MG63 (cell line): ENCODE measurements around the gene BORCS6. TPM values are rescaled to one million over a fixed set of nuclear protein-coding genes. Genes with fewer than 3 reads are reported as not detected.

ENCODE experiments used
- DNase-seq: peaks from one replicate; pipeline ENCODE4 v3.0.0-alpha.2; 2020
- H3K27me3 ChIP-seq: fragments of 250-450 bp; sonication (Bioruptor Pico); 2 replicates; pipeline ENCODE4 v1.5.1; 2020; ENCODE audit warnings: mild to moderate bottlenecking, moderate library complexity
- H3K36me3 ChIP-seq: fragments of 250-450 bp; sonication (Bioruptor Pico); 2 replicates; pipeline ENCODE4 v1.5.1; 2020; ENCODE audit warnings: mild to moderate bottlenecking, moderate library complexity
- H3K4me3 ChIP-seq: fragments of 250-450 bp; sonication (Bioruptor Pico); 2 replicates; pipeline ENCODE4 v1.5.1; 2020; ENCODE audit warnings: mild to moderate bottlenecking, moderate library complexity
- H3K9me3 ChIP-seq: fragments of 250-450 bp; sonication (Bioruptor Pico); 2 replicates; pipeline ENCODE4 v1.5.1; 2020; ENCODE audit warnings: mild to moderate bottlenecking, moderate library complexity
- total RNA-seq: library from RNA; depleted of rRNA; stranded (reverse); fragments of >200 nt; shearing (Covaris generic); gene quantifications from 2 replicates; pipeline ENCODE4 v1.2.3, GENCODE V29; 2014; ENCODE audit warnings: low replicate concordance; rRNA removed

Gene BORCS6
- total RNA-seq, result 8.6 and 17.3 TPM in 2 replicates

DNA sequence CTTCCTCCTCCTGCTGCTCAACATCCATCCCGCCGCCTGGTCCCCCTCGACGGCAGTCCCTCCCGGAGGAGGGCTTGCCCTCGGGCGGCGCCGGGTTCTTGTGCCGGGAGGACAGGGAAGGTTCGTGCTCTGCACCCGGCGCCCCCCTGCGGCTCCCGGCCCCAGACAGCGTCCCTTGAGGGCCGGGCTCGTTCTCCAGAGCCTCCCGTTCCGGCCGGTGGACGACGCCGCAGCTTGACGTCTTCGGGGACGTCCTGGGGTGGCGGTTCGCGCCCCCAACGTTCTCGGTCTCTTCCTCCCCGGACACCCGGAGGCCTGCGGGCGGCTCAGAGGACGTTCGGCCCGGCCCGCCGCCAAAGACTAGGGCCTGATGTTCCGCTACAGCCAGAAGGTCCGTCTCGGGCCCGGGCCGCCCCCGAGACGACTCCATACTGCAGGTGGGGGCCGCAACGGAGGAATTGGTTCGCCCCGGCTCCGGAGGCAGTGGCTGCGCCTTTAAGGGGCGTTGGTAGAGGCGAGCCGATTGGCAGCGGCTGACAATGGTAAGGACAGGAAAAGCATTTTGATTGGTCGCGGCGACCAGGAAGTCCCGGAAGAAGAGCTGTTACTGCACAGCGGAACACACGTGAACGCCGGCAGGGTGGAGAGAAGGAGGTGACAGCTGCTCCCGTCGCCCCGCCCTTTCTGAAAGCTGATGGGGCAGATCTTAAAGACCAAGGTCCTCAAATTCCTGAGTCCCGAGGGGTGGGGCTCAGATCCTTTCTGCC, at the start of gene BORCS6:
TSS of gene BORCS6 (minus strand) at position 470 of the 767 bp plus-strand sequence. CDS start at position 430, 40 bp downstream.
- Histone ChIP-seq H3K4me3 (peak within 1 kb of the TSS; percentile 98), H3K9me3 (no peaks in the 10 kb centered on the region), H3K36me3 (no peaks in the 10 kb centered on the region; the same call in 1 of the 2 replicates), H3K27me3 (no peaks in the 10 kb centered on the region)
- peak; percentile 100 for DNase-seq

DNA sequence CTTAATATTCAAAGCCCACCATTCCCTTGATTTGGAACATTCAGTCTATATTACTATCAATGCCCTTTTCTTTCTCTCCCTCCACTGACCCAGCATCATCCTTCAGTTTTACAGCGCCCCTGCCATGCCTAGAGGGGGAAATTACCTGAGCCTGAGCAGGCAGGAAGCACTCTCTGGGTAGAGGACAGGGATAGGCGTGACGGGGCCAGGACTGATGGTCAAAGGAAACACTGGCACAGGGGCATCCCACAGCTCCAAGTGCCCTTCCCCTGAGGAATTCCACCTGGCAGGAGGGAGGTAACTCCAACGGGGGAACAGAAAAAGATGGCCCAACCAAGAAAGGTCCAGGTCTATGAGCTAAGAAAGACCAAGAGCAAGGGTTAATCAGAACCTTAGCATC, 47.9 kb upstream of the BORCS6 start:
- H3K36me3 ChIP-seq, result peaks cover 49% of the 10 kb centered on the region
- H3K4me3 ChIP-seq, result no peak overlapping the region
- DNase-seq, result no peak
- H3K9me3 ChIP-seq, result no peaks in the 10 kb centered on the region
- no peaks in the 10 kb centered on the region for H3K27me3 ChIP-seq

DNA sequence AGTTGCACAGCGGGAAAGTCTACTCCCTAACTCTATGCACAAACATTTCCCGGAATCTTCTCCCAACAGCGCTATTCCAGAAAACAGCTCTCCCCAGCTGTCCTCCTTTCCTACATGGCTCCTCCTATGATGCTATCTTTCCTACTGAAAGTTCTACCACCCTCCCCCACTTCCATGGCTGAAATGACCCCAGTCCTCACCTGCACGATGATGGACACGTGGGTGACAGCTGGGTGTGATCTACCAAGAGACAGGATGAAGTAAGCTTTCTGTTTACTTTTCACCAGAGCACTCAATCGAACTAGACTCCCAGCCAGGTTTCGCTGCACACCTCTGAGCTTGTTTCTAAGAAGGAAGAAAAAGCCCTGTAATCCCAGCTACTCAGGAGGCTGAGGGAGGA, 47.2 kb upstream of the BORCS6 start:
- H3K9me3 ChIP-seq, result no peaks in the 10 kb centered on the region
- H3K27me3 ChIP-seq, result no peaks in the 10 kb centered on the region
- no peak overlapping the region for H3K4me3 ChIP-seq

DNA sequence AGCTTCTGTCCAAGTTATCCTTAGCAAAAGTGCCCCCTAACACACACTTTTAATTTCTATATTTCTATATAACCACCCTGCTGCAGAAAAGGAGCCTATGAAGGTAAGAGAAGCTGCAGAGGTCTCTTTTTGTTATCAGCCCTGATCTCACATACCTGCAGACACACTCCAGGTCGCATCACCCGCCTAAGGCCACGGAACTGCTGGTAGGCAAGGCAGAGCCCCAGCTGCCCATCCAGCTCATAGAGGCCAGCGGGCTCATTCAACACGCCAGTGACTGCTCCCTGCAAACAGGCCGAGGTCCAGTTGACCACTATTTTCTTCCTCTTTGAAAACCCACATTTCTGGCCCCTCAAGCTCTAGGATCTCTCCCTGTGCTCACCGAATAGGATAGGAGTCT, 45.7 kb upstream of the BORCS6 start:
- H3K36me3 ChIP-seq, result peaks cover 51% of the 10 kb centered on the region
- no peak overlapping the region for H3K4me3 ChIP-seq
- no peaks in the 10 kb centered on the region for H3K9me3 ChIP-seq
- DNase-seq, result no peak
- H3K27me3 ChIP-seq, result no peaks in the 10 kb centered on the region

More for the DNA sequence above, 47.2 kb upstream of the BORCS6 start:
- H3K36me3 ChIP-seq, result peaks cover 51% of the 10 kb centered on the region
- no peak for DNase-seq

DNA sequence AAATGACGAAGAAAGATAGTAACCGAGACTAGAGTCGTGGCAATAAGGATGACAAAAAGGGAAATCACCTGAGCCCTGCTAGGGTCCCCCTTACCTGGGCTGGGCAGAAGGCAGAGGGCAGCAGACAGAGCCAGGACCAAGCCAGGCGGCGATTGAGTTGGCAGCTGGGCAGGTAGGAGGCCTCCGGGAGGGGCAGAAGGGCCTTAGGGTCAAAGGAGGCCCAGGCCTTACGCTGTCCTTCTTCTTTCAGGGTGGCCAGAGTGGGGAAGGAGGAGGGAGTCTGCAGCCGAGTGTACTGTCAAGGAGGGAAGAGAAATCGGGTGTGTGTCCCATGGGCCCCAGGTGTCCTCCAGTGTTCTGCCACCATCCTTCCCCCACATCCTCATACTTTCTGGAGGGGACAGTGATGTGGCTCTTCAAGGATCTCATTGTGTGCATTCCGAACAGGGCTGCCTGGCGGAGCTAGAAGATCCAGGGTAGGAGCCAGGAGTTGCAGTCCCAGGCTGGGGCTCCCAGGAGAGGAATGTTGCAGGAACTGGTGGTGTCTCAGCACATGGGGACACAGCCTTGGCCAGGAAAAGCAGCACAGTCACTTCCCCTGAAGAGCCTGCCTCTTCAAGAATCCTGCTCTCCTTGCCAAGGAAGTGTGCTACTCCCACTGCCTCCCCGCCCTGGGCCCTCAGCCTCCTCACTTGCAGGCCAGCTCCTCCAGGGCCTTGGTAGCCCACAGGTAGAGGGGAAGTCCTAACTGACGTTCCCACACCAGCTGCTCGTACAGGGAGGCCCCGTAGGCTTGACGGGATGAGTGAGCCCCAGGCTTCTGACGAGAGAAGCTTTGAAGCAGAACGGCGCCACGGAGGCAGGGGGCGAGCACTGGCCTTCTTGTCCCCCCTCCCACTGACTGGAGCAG, 44.6 kb upstream of the BORCS6 start:
- Histone ChIP-seq H3K36me3 (peaks cover 54% of the 10 kb centered on the region), H3K4me3 (no peak overlapping the region), H3K9me3 (no peaks in the 10 kb centered on the region), H3K27me3 (no peaks in the 10 kb centered on the region)
- no peak for DNase-seq

DNA sequence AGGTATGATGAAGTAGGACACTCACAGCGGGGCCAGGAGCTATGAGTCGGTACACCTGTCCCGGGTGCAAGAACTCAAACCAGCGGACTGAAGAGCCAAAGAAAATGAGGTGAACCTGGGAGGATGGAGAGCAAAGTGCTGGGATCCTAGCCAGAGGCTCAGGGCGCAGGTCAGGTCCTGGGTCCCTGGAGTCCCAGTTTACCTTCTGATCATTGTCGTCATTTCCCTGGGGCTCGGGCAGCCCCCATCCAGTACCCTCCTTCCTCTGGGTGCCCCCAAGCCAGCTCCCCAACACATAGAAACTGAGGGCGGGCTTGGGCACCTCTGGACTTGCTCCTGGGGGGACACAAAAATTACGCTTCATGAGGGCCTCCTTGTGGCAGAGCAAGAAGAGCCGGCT, 41.7 kb upstream of the BORCS6 start:
- no peak for DNase-seq
- Histone ChIP-seq H3K9me3 (no peaks in the 10 kb centered on the region), H3K36me3 (peaks cover 52% of the 10 kb centered on the region), H3K4me3 (no peak overlapping the region), H3K27me3 (no peaks in the 10 kb centered on the region)

DNA sequence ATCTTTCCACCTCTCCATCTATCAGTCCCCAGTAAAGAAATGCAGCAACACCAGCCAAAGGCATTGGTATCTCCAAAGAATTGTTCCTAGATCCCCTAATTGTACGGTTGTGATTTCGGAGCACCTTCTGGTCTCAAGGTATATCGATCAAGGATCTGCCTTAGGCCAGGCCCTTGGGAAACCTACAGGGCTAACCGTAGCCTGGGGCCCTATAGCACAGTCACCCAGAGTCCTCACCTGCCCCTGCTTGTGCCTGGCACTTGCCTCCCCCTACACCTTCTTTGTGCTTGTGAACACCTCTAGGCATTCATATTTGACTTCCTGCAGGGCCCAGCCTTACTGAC, 37.2 kb upstream of the BORCS6 start:
- Histone ChIP-seq H3K9me3 (no peaks in the 10 kb centered on the region), H3K27me3 (no peaks in the 10 kb centered on the region), H3K36me3 (peaks cover 25% of the 10 kb centered on the region), H3K4me3 (peak overlapping the region; percentile 50)
- no peak for DNase-seq

GRCh38 chr17:8226536-8227237, 36.7 kb upstream of the BORCS6 start:
- Histone ChIP-seq H3K4me3 (peak overlapping the region; percentile 50), H3K36me3 (peaks cover 25% of the 10 kb centered on the region), H3K27me3 (no peaks in the 10 kb centered on the region), H3K9me3 (no peaks in the 10 kb centered on the region)
- DNase-seq, result peak; percentile 86

DNA sequence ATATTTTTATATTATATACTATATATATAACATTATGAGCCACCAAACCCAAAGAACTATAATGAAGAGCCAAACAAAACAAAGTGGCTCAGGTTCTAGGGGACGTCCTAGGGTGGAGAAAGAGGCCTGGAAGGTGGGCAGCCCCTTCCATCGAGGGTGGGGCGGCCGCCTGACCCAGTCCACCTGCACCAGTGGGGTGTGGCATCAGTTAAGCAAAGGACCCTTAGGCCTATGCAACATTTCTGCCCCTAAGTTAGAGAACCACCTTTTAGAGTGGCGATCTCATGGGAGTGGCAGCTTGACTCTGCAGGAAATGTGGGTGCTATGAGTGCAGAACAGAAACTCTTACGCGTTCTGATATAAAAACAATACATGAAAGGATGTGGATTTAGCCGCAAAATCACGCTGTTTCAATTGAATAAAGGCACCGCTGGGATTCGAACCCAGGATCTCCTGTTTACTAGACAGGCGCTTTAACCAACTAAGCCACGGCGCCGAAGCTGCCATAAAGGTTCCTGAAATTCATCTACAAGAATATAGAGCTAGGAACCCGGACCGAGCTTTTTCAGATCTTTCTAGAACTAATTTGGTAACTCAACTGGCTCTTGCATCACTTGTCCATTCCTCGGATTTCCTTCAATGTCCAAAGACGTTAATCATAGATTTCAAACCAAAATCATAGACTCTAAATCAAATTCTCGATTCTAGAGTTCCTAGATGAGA, 36.0 kb upstream of the BORCS6 start:
- Histone ChIP-seq H3K36me3 (peaks cover 21% of the 10 kb centered on the region), H3K4me3 (peak overlapping the region; percentile 50), H3K27me3 (no peaks in the 10 kb centered on the region), H3K9me3 (no peaks in the 10 kb centered on the region)
- DNase-seq, result peak; percentile 69

GRCh38 chr17:8224891-8225812, 35.2 kb upstream of the BORCS6 start:
- no peak overlapping the region for H3K4me3 ChIP-seq
- H3K36me3 ChIP-seq, result peaks cover 19% of the 10 kb centered on the region
- H3K27me3 ChIP-seq, result no peaks in the 10 kb centered on the region
- H3K9me3 ChIP-seq, result no peaks in the 10 kb centered on the region
- DNase-seq, result no peak

DNA sequence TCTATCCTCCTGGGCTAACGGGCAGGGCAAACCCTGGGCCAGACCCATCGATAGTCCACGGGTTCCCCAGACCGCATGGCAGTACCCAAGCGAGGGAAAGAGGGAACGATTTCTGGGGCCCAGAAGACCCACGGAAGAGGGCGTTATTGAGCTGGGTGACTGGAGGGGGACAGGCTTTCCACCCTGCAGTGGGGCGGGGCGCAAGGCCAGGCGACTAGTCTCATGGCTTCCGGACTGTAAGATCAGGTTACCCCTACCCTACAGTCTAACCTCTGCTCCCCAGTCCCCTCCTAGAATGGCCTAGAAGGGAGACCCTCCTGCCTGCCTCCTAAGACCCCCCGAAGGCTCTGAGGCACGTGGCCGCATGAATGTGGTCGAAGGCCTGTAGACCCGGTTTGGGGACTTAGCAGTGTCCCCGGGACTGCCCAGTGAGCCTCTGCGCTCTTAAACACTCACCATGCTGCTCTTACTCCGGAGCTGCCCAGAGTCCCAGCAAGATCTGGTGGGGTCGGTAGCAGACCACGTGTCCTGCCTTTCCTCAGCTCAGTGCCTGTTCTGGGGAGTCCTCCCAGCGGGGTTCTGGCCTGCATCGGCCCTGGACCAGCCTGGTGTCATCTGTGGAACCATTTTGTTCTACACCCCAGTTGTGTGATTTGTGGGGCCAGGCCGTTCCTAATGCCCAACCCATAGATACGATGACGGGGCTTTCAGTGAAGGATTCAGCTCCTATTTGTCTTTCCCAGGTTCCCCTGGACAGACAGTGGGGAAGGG, 33.6 kb upstream of the BORCS6 start:
- peak overlapping the region; percentile 81 for H3K4me3 ChIP-seq
- H3K9me3 ChIP-seq, result no peaks in the 10 kb centered on the region
- H3K27me3 ChIP-seq, result no peaks in the 10 kb centered on the region
- H3K36me3 ChIP-seq, result peaks cover 7% of the 10 kb centered on the region; the same call in 1 of the 2 replicates
- DNase-seq, result peak; percentile 76

- Histone ChIP-seq H3K9me3 (no peaks in the 10 kb centered on the region), H3K4me3 (peak overlapping the region; percentile 81), H3K36me3 (peaks cover 4% of the 10 kb centered on the region; the same call in 1 of the 2 replicates)
Measured at GRCh38 chr17:8222630-8223355, 32.8 kb upstream of the BORCS6 start.

GRCh38 chr17:8222380-8222629, 32.3 kb upstream of the BORCS6 start:
- peak overlapping the region; percentile 81 for H3K4me3 ChIP-seq
- H3K9me3 ChIP-seq, result no peaks in the 10 kb centered on the region
- no peak for DNase-seq
- no peaks in the 10 kb centered on the region for H3K27me3 ChIP-seq
- no peaks in the 10 kb centered on the region for H3K36me3 ChIP-seq

More at GRCh38 chr17:8222630-8223355, 32.8 kb upstream of the BORCS6 start:
- DNase-seq, result peak; percentile 97
- H3K27me3 ChIP-seq, result no peaks in the 10 kb centered on the region

GRCh38 chr17:8221663-8222379, 31.8 kb upstream of the BORCS6 start:
- no peaks in the 10 kb centered on the region for H3K27me3 ChIP-seq
- H3K4me3 ChIP-seq, result peak overlapping the region; percentile 81
- DNase-seq, result peak; percentile 78
- no peaks in the 10 kb centered on the region for H3K36me3 ChIP-seq
- no peaks in the 10 kb centered on the region for H3K9me3 ChIP-seq
